HG03095 (cell line): ENCODE measurements around the gene ZNF185.

ENCODE experiments used
- ATAC-seq: cut with Tn5 transposase; IDR thresholded peaks from one replicate; pipeline ENCODE4 v1.9.1; 2021; ENCODE audit warnings: moderate library complexity; ENCODE audit not compliant: unreplicated experiment

The ZNF185 gene

GRCh38 chrX:152895121-152895520, 2.7 kb upstream of the ZNF185 start:
- ATAC-seq = no peak

- ATAC-seq = no peak
Measured at GRCh38 chrX:152895724-152896420, 2.0 kb upstream of the ZNF185 start.

DNA sequence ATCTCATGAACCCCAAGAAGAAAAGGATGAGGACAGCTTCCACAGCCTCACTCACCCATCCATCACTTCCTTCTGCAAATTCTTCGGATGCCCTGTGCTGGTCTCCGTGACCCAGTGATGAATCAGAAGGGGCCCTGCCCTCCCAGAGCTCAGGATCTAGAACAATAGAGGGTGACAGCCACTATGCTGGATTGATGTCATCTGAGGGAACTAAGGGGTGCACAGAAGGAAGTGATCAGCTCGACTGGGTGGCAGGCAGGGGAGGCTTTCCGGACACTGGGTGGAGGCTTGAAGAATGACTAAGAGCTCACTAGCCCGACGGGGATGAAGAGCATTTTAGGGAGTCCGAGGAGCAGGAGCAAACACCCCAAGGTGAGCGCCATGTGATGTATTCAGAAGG, 1.4 kb upstream of the ZNF185 start:
- no peak for ATAC-seq

GRCh38 chrX:152898442-152898841, 575 bp downstream of the ZNF185 start:
- no peak for ATAC-seq

DNA sequence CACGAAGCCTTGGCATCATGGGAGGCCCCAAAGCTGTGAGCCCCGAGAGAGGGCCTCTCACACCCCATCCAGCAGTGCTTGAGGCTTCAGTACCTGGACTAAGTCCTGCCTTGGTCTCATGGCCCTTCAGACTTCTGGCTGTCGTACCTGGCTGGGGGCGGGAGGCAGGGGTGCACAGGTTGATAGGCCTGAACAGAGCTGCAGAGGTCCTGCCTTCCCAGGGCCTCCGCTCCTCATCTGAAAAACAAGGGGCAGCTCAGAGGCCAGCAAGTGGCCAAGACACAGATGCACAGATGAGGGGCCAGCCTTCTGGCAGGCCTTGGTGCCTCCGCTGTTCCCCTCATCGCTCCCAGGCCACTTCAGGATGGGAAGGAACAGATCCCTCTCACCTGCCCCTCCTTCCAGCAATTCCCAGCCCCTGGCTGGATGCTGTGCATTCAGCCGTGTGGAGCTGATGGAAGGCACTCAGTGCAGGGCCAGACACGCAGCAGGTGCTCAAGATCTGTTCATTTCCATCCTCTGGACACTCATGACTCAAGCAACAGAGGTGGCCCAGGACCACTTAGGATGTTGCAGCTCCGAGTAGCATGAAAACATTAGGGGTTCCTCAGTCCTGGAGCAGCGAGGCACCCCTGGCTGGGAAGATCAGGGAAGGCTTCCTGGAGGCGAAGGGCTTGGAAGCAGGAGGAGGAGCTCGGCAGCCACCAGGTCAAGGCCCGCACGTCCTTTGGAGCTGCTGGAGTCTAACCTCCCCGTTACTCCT, 1.4 kb downstream of the ZNF185 start:
- ATAC-seq = no peak

DNA sequence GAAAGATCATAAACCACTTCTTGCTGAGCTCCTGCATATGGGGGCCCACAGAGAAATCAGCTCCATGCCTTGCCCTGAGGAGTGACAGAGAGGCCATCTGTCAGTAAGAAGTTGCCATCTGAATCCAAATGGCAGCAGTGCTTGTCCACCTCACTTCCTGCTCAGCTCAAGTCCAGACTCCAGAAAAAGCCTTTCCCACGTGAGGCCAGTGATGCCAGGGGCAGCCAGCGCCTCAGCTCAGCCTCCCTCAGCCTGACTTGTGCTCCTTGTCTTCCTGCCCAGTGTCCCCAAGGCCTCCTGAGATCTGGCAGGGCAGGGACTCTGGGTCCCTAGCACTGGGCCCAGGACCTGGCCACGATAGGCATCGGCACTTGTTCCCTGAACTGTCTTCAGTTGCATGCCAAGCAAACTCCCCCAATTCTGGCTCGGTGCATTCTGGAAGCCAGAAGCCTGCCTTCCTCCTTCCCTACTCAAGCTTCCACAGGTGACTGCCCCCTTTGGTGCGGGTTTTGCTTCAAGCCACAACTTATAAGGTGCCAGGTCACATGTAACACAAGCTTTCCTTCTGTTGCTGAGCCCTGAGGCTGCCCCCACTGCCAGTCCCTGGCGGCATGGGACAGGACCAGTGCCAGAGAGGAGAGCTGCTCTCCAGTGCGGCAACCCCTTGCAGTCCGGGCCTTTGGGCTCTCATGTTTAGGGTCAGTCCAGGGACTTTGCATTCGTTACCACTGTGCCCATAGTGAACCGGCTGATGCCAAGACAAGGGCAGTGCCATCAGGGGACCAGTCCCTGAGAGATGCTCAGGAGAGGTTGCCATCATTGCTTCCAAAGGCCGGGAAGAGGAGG, 2.2 kb downstream of the ZNF185 start:
- ATAC-seq = no peak

GRCh38 chrX:152900937-152901445, 3.1 kb downstream of the ZNF185 start:
- no peak for ATAC-seq

DNA sequence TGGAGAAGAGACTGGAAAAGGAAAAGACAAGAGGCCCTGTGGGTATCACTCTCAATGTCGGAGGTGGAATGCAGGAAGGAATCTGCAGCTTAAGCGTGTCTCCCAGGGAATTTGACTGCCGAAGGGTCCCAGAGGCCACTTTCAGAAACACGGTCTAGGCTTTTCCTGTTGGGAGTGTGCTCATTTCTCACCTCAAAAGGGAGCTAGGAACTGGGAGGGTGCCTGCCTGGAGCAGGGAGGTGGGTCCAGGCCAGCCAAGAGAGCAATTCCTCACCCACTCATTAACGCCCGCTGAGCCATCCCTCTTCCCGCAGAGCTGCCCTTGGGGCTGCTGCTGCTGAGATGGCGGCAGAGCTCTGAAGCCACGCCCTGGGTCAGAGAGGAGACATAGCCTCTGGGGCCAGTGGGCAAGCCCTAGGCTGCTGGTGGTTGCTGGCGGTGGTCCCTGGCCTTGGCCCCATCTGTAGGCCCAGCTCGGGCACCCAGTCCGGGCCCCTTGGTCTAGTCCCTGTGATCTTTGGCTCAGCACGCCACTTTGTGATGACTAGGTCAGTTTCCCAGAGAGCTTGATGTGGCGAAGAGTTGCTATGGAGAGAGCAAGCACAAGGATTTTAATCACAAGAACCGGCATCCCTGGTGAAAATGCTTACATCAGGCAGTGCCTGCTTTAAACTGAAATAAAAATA, 4.1 kb downstream of the ZNF185 start:
- no peak for ATAC-seq

GRCh38 chrX:152902502-152902820, 4.6 kb downstream of the ZNF185 start:
- no peak for ATAC-seq

GRCh38 chrX:152903589-152903988, 5.7 kb downstream of the ZNF185 start:
- ATAC-seq = no peak

DNA sequence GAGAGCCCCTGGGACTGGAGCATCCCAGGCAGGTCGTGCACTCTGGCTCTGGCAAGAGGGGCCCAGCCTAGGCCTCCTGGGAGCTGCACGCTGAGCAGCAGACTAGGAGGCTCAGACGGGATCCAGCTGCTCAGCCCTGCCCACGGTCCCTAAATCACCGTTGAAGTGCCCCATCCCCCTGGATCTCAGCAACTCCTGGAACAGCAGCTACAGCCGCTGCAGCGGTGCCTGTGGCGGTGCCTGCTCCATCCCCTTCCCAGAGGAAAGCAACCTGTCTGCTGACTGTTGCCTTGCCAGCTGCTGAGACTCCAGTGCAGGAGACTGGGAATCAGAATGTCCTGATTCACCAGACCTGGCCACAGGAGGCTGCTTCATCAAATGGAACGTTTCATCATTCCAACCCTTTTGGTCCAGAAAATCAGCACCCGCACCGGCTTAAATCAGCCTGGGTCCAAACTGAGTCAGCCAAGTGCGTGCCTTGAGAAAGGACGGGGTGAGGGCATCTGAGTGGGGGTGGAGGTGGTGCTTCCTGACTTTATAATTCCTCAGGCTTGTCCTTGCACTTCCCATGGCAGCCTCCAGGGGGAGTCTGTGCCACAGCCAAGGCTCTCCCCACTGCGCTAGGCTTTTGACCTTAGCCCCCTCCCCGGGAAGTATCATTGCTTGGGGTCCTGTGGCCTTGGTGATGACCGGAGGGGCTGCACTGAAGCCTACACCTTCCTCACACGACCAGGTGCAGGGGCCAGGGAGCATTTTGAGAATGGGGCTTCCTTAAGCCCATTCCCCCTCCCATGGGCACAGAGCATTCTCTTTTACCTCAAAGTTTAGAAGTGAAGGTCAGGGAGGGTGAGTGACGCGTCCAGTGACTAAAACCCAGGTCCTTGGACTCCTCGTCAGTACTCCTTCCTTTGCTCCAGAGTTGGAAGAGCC, 6.5 kb downstream of the ZNF185 start:
- ATAC-seq = no peak

DNA sequence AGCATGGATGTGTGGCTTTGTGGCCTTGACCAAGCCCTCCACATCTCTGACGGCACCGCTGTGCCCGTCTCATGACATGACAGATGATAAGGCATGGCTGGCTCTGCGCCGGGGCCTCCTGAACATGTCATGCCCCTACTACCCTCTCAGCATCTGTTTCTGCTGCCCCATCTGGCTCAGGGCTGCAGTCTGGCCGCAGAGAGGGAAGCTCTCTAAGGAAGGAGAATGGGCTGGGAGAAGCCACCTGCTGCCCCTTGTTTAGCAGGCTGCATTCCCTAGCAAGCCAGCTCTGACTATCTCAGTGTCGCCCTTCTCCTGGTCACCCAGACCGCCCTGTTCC, 7.2 kb downstream of the ZNF185 start:
- ATAC-seq = no peak

- ATAC-seq = no peak
Measured at GRCh38 chrX:152907084-152907651, 9.3 kb downstream of the ZNF185 start.

- no peak for ATAC-seq
Measured at GRCh38 chrX:152908486-152908885, 10.6 kb downstream of the ZNF185 start.

GRCh38 chrX:152910018-152910417, 12.2 kb downstream of the ZNF185 start:
- peak; percentile 79 for ATAC-seq

GRCh38 chrX:152912106-152912505, 14.2 kb downstream of the ZNF185 start:
- no peak for ATAC-seq

- no peak for ATAC-seq
Measured at GRCh38 chrX:152912641-152913040, 14.8 kb downstream of the ZNF185 start.

GRCh38 chrX:152913346-152913745, 15.5 kb downstream of the ZNF185 start:
- ATAC-seq = no peak

DNA sequence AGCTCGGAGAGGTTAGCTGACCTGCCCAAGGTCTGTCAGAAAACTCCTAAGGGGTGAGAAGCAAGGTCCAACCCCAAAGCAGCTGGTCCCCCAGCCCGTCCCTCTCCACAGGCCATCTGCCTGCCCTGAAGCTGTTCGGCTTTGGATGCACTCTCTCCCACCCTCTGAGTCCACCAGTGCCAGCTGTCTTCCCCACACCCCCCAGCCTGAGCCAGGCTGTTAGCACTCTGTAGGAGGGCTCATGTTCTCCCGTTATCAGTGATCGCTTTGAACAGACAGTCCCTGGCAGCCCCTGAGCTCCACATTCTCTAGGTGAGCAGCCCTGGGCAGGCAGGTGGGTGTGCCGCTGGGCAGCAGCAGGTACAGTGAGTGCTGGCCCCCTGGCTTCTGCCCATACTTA, 16.0 kb downstream of the ZNF185 start:
- no peak for ATAC-seq
